BLaER1 (cell line): Measurements from ENCODE around the gene VPS39.
"Not testable (repeated sequence)": the region's sequence is repeated elsewhere in the genome, so short reads cannot be mapped to it uniquely, and the experiment has no call there.

Source experiments
- H3K27ac ChIP-seq: shearing (Covaris generic); formaldehyde crosslinking; 2 replicates; pipeline ENCODE4 v1.8.1; 2022
- H3K27me3 ChIP-seq: shearing (Covaris generic); formaldehyde crosslinking; 2 replicates; pipeline ENCODE4 v1.8.1; 2022
- H3K36me3 ChIP-seq: shearing (Covaris generic); formaldehyde crosslinking; 2 replicates; pipeline ENCODE4 v1.8.1; 2022
- H3K4me1 ChIP-seq: shearing (Covaris generic); formaldehyde crosslinking; 2 replicates; pipeline ENCODE4 v1.8.1; 2022
- H3K4me2 ChIP-seq: shearing (Covaris generic); formaldehyde crosslinking; 2 replicates; pipeline ENCODE4 v1.8.1; 2022
- H3K4me3 ChIP-seq: shearing (Covaris generic); formaldehyde crosslinking; 2 replicates; pipeline ENCODE4 v1.8.1; 2022
- H3K9ac ChIP-seq: shearing (Covaris generic); formaldehyde crosslinking; 2 replicates; pipeline ENCODE4 v1.8.1; 2022
- H3K9me3 ChIP-seq: shearing (Covaris generic); formaldehyde crosslinking; 2 replicates; pipeline ENCODE4 v1.8.1; 2022
- H4K20me1 ChIP-seq: shearing (Covaris generic); formaldehyde crosslinking; 2 replicates; pipeline ENCODE4 v1.8.1; 2022
- Cebpa-rat ChIP-seq: shearing (Covaris generic); IDR thresholded peaks from 2 replicates; pipeline ENCODE4 v1.8.1; 2022

Gene VPS39, protein sequence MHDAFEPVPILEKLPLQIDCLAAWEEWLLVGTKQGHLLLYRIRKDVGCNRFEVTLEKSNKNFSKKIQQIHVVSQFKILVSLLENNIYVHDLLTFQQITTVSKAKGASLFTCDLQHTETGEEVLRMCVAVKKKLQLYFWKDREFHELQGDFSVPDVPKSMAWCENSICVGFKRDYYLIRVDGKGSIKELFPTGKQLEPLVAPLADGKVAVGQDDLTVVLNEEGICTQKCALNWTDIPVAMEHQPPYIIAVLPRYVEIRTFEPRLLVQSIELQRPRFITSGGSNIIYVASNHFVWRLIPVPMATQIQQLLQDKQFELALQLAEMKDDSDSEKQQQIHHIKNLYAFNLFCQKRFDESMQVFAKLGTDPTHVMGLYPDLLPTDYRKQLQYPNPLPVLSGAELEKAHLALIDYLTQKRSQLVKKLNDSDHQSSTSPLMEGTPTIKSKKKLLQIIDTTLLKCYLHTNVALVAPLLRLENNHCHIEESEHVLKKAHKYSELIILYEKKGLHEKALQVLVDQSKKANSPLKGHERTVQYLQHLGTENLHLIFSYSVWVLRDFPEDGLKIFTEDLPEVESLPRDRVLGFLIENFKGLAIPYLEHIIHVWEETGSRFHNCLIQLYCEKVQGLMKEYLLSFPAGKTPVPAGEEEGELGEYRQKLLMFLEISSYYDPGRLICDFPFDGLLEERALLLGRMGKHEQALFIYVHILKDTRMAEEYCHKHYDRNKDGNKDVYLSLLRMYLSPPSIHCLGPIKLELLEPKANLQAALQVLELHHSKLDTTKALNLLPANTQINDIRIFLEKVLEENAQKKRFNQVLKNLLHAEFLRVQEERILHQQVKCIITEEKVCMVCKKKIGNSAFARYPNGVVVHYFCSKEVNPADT

GRCh38 chr15:42207674-42208579 is at the start of gene VPS39:
VPS39 (minus strand) TSS chr15:42208304; CDS start chr15:42208153, 151 bp downstream.
- no peak for TF ChIP-seq Cebpa-rat
- Histone ChIP-seq H3K9me3 (no peaks in the 10 kb centered on the region), H3K36me3 (peaks cover 54% of the 10 kb centered on the region), H3K4me1 (peaks cover 23% of the 10 kb centered on the region), H3K4me2 (peak within 1 kb of the TSS; percentile 89), H3K27ac (peak within 1 kb of the TSS; percentile 86), H4K20me1 (peaks cover 8% of the 10 kb centered on the region; the same call in 1 of the 2 replicates), H3K27me3 (no peaks in the 10 kb centered on the region), H3K9ac (peak within 1 kb of the TSS; percentile 89), H3K4me3 (peak within 1 kb of the TSS; percentile 86)

DNA sequence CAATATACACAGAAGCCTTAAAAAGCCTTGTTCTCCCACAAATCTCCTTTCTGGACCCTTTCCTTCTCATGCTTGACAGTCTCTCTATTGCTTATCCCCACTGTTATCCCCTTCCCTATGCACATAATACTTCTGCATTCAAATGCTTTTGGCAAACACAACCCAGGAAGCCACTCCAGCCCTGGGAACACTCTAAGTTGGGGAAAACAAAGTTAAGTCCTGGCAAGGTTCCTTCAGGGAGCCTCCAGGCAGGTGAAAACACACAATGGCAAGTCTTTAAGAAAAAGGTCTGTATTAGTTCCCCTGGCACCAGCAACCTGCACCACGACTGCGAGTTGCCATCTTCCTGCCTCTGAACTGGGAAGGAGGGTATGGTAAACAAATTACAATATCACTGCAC is 45.2 kb upstream of the VPS39 start:
- TF ChIP-seq Cebpa-rat: no peak
- Histone ChIP-seq H3K4me2 (no peak overlapping the region), H3K36me3 (peaks cover 68% of the 10 kb centered on the region), H3K27me3 (no peaks in the 10 kb centered on the region), H3K9me3 (peaks cover 36% of the 10 kb centered on the region), H3K9ac (no peak overlapping the region), H3K4me1 (no peaks in the 10 kb centered on the region), H3K4me3 (no peak overlapping the region), H3K27ac (no peak overlapping the region), H4K20me1 (no peaks in the 10 kb centered on the region)

GRCh38 chr15:42240823-42241222 is 32.7 kb upstream of the VPS39 start:
- H3K36me3 ChIP-seq: peaks cover 73% of the 10 kb centered on the region
- H3K9ac ChIP-seq: no peak overlapping the region
- no peaks in the 10 kb centered on the region for H3K27me3 ChIP-seq
- no peak for TF ChIP-seq Cebpa-rat
- H3K4me3 ChIP-seq: no peak overlapping the region
- H3K4me2 ChIP-seq: no peak overlapping the region
- no peaks in the 10 kb centered on the region for H4K20me1 ChIP-seq
- H3K27ac ChIP-seq: no peak overlapping the region
- no peaks in the 10 kb centered on the region for H3K4me1 ChIP-seq
- no peaks in the 10 kb centered on the region for H3K9me3 ChIP-seq

DNA sequence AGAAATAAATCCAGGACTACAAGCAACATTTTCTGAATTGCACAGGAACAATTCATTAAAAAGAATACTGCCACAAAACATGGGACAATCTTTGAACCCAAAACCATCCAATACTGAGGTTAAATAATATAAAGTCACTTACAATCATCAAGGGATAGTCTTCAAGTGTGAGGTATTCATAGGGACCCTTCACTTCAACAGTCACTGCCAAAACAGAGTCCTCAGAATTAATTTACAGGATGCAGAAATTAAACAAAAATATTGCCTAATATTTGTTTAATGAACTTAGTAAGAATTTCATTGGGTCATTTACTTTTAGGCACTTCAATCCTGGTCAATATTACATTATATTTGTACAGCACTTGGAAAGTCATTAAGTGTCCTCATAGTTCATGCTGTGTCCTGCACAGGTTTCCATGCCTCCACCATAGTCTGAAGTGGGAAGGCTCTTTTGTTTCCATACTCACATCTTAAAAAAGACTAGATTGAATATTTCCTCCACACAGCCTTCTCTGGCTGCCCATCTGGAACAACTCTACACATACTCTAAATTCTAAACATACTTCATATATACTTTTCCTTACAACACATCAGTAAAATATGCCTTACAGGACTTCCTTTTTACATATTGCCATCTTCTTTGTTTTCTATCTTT is 31.6 kb upstream of the VPS39 start:
- H4K20me1 ChIP-seq: no peaks in the 10 kb centered on the region
- no peaks in the 10 kb centered on the region for H3K9me3 ChIP-seq
- no peak overlapping the region for H3K4me2 ChIP-seq
- H3K4me3 ChIP-seq: no peak overlapping the region
- no peak overlapping the region for H3K27ac ChIP-seq
- peaks cover 84% of the 10 kb centered on the region for H3K36me3 ChIP-seq
- no peaks in the 10 kb centered on the region for H3K4me1 ChIP-seq
- H3K9ac ChIP-seq: no peak overlapping the region
- TF ChIP-seq Cebpa-rat: no peak
- no peaks in the 10 kb centered on the region for H3K27me3 ChIP-seq

GRCh38 chr15:42233107-42233506 is 25.0 kb upstream of the VPS39 start:
- Histone ChIP-seq H3K27me3 (no peaks in the 10 kb centered on the region), H3K4me1 (no peaks in the 10 kb centered on the region), H4K20me1 (no peaks in the 10 kb centered on the region), H3K9ac (no peak overlapping the region), H3K4me2 (no peak overlapping the region), H3K9me3 (no peaks in the 10 kb centered on the region), H3K36me3 (peaks cover 91% of the 10 kb centered on the region), H3K27ac (no peak overlapping the region), H3K4me3 (no peak overlapping the region)
- no peak for TF ChIP-seq Cebpa-rat

DNA sequence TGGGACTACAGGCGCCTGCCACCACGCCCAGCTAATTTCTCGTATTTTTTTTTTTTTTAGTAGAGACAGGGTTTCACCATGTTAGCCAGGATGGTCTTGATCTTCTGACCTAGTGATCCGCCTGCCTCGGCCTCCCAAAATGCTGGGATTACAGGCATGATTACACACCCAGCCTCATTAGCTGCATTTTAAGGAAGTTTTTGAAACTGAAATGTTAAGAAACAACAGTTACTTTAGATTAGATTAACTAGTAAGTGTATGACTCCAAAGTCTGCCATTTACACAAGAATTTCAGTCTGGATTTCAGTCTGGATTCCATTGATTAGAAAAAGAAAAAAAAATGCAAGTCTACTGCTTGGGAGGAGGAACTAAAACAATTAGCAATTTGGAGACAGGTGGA is 24.5 kb upstream of the VPS39 start:
- Histone ChIP-seq H3K9me3 (no peaks in the 10 kb centered on the region), H3K27me3 (no peaks in the 10 kb centered on the region), H3K36me3 (peaks cover 91% of the 10 kb centered on the region), H4K20me1 (no peaks in the 10 kb centered on the region), H3K9ac (no peak overlapping the region), H3K4me2 (no peak overlapping the region), H3K4me3 (no peak overlapping the region), H3K27ac (no peak overlapping the region), H3K4me1 (no peaks in the 10 kb centered on the region)
- TF ChIP-seq Cebpa-rat: no peak

DNA sequence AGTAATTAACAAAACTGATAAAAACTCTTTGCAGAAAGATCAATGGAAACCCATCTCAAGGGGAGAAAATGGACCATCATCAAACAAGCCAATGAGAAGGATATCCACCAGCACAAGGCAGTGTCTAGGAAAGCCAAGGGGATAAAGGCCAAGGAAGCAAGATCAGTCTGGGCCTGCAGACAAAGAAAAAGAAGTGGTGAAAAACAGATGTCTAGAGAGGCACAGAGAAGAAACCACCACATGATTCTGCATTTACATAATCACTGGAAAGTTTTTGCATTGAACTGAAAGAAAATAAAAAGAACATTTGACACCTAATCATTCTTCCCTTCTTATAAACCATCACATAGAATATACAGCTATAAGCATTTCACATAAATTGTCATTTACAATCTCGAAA is 23.0 kb upstream of the VPS39 start:
- Histone ChIP-seq H3K36me3 (peaks cover 91% of the 10 kb centered on the region), H3K4me1 (no peaks in the 10 kb centered on the region), H3K27me3 (no peaks in the 10 kb centered on the region), H3K4me2 (no peak overlapping the region), H3K27ac (no peak overlapping the region), H3K4me3 (no peak overlapping the region), H4K20me1 (no peaks in the 10 kb centered on the region), H3K9ac (no peak overlapping the region), H3K9me3 (no peaks in the 10 kb centered on the region)
- no peak for TF ChIP-seq Cebpa-rat

- H3K4me3 ChIP-seq, H3K9ac ChIP-seq, H3K4me2 ChIP-seq, H4K20me1 ChIP-seq, H3K27me3 ChIP-seq, H3K4me1 ChIP-seq, H3K27ac ChIP-seq, H3K9me3 ChIP-seq: not testable (repeated sequence)
- H3K36me3 ChIP-seq: peaks cover 96% of the 10 kb centered on the region
Measured at GRCh38 chr15:42228981-42229380, 20.9 kb upstream of the VPS39 start.

DNA sequence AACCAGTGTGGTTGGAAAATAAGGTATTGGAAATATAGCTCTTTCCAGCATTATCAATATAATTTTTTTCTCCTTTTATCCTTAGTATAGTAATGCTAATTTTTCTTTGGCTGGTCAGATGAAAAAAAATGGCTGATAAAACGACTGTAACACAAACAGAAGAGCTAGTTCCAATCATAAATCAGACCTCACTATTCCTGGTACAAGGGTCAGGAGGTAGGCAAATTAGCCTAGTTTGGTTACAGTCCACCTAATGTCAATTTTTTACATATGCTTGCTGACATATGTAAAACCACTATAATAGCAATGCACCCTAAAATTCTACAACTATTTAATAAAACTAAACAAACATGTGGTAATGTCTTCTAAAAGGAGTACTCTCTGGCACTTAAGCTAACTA is 19.9 kb upstream of the VPS39 start:
- Histone ChIP-seq H3K27me3 (no peaks in the 10 kb centered on the region), H3K4me2 (no peak overlapping the region), H3K36me3 (peaks cover 96% of the 10 kb centered on the region), H3K9ac (no peak overlapping the region), H4K20me1 (no peaks in the 10 kb centered on the region), H3K9me3 (no peaks in the 10 kb centered on the region), H3K27ac (no peak overlapping the region), H3K4me3 (no peak overlapping the region), H3K4me1 (no peaks in the 10 kb centered on the region)
- TF ChIP-seq Cebpa-rat: no peak
